Body of pancreas (tissue), 4 donors: ENCODE measurements around the gene ASB18. TPM values are rescaled to one million over a fixed set of nuclear protein-coding genes. Genes with fewer than 3 reads are reported as not detected.

Source experiments
- ATAC-seq: fragments of 150-250 bp; one replicate; pipeline ENCODE4 v1.9.1; 2016
- DNase-seq, 4 donors: peaks; one replicate each; pipeline ENCODE4 v3.0.0-alpha.2; 2019
- H3K27ac ChIP-seq, 4 donors: fragments of 200-600 bp; sonication (generic); 1 replicate in 3 of 4; 2 replicates in 1 of 4; pipeline versions ENCODE4 v1.5.1 to v1.6.1; 2016 to 2019; ENCODE audit warnings: mild to moderate bottlenecking in 1 of 4, mixed read lengths in 1 of 4, moderate library complexity in 1 of 4
- H3K27me3 ChIP-seq, 2 donors: fragments of 200-600 bp; sonication (generic); one replicate each; pipeline ENCODE4 v1.6.0; 2016; ENCODE audit warnings: mild to moderate bottlenecking in 1 of 2
- H3K36me3 ChIP-seq, 2 donors: fragments of 200-600 bp; sonication (generic); replicated peaks in 1 of 2; 2 replicates each; pipeline ENCODE4 v1.5.1; 2016; ENCODE audit warnings: low read depth in 2 of 2; ENCODE audit not compliant: insufficient read depth in 1 of 2
- H3K4me1 ChIP-seq: fragments of 200-600 bp; sonication (generic); one replicate; pipeline ENCODE4 v1.6.0; 2016
- H3K4me3 ChIP-seq, 2 donors: fragments of 200-600 bp; sonication (generic); 1 replicate in 1 of 2; 2 replicates in 1 of 2; pipeline ENCODE4 v1.5.1; 2016 to 2019
- H3K9me3 ChIP-seq, 3 donors: fragments of 200-600 bp; sonication (generic); 1 replicate in 2 of 3; 2 replicates in 1 of 3; pipeline ENCODE4 v1.5.1; 2016
- POLR2A ChIP-seq, 3 donors: fragments of 450-650 bp; IDR thresholded peaks; one replicate each; pipeline ENCODE4 v1.6.1; 2016; ENCODE audit warnings: antibody characterized with exemption in 3 of 3, mild to moderate bottlenecking in 2 of 3
- WGBS, 2 donors: methylation state at CpG; one replicate each; pipeline ENCODE4 v1.1.5; 2017; 5-methylcytosine and 5-hydroxymethylcytosine counted together
- intact Hi-C: fragments of 100-400 bp; cut with DNase I; formaldehyde crosslinking; loops from one replicate; pipeline ENCODE4 v1.15.1; 2023
- total RNA-seq, 2 donors: library from RNA; depleted of rRNA; stranded (reverse); fragments of >200 nt; gene quantifications; one replicate each; pipeline ENCODE4 v1.1.0, GENCODE V29; 2016
- TF ChIP-seq, protein P1 (sequence below), 7 experiments: fragments of 450-650 bp in 4 of 7; fragments of 200-600 bp in 3 of 7; sonication (generic) in 3 of 7; IDR thresholded peaks; one replicate each; pipeline ENCODE4 v1.5.1; 2016 to 2019; ENCODE audit warnings: antibody characterized with exemption in 7 of 7

The ASB18 gene
- total RNA-seq, 2 donors from 2014 or later, result not detected

DNA sequence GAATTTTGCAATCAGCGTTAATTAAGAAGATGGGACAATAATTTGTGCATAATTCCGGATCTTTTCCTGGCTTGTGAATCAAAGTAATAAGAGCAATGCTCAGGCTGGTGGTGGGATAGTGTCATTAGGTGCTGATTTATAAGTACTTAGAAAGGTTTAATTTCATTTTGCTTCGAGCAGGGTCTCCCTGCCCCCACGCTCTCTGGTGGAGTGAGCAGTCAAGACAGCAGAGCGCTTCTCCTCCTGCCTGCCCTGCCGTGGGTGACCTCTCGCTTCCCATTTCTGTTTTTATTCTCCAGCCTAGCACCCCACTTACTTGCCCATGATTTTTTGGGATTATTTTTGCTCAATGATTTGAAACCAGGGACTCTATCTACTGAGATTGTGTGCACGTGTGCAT is 7.1 kb downstream of the ASB18 start:
- intact Hi-C loops, result no loop called here
- H3K27ac ChIP-seq, result no peak overlapping the region
- no peak for DNase-seq
- H3K9me3 ChIP-seq, result no peaks in the 10 kb centered on the region
- TF ChIP-seq POLR2A (IDR thresholded peaks at IDR 0.05), result no peak
- TF ChIP-seq, protein P1, sequence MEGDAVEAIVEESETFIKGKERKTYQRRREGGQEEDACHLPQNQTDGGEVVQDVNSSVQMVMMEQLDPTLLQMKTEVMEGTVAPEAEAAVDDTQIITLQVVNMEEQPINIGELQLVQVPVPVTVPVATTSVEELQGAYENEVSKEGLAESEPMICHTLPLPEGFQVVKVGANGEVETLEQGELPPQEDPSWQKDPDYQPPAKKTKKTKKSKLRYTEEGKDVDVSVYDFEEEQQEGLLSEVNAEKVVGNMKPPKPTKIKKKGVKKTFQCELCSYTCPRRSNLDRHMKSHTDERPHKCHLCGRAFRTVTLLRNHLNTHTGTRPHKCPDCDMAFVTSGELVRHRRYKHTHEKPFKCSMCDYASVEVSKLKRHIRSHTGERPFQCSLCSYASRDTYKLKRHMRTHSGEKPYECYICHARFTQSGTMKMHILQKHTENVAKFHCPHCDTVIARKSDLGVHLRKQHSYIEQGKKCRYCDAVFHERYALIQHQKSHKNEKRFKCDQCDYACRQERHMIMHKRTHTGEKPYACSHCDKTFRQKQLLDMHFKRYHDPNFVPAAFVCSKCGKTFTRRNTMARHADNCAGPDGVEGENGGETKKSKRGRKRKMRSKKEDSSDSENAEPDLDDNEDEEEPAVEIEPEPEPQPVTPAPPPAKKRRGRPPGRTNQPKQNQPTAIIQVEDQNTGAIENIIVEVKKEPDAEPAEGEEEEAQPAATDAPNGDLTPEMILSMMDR (IDR thresholded peaks at IDR 0.05), result no peak
- H3K27me3 ChIP-seq, result no peaks in the 10 kb centered on the region
- no peak for ATAC-seq
- no peaks in the 10 kb centered on the region for H3K4me1 ChIP-seq
- 49 to 50% methylated on average over 8 of the region's 8 CpGs for WGBS, 2 donors
- H3K36me3 ChIP-seq, result no peaks in the 10 kb centered on the region
- H3K4me3 ChIP-seq, result no peak overlapping the region

GRCh38 chr2:236256366-236256985 is 7.7 kb downstream of the ASB18 start:
- 31 to 34% methylated on average over 8 of the region's 8 CpGs for WGBS, 2 donors
- Histone ChIP-seq H3K27ac (no peak overlapping the region), H3K4me1 (no peaks in the 10 kb centered on the region), H3K36me3 (no peaks in the 10 kb centered on the region), H3K4me3 (no peak overlapping the region), H3K27me3 (no peaks in the 10 kb centered on the region), H3K9me3 (no peaks in the 10 kb centered on the region)
- no peak for TF ChIP-seq POLR2A (IDR thresholded peaks at IDR 0.05)
- TF ChIP-seq, protein P1 (IDR thresholded peaks at IDR 0.05), result no peak
- intact Hi-C loops, result no loop called here
- DNase-seq, result no peak
- no peak for ATAC-seq

GRCh38 chr2:236254674-236255073 is 9.5 kb downstream of the ASB18 start:
- WGBS, 2 donors, result 68 to 72% methylated on average over 13 of the region's 13 CpGs
- Histone ChIP-seq H3K27ac (no peak overlapping the region), H3K27me3 (no peaks in the 10 kb centered on the region), H3K4me3 (no peak overlapping the region), H3K9me3 (no peaks in the 10 kb centered on the region), H3K36me3 (no peaks in the 10 kb centered on the region), H3K4me1 (peaks cover 5% of the 10 kb centered on the region)
- intact Hi-C loops, result no loop called here
- ATAC-seq (no peak), DNase-seq (no peak)
- TF ChIP-seq, protein P1 (IDR thresholded peaks at IDR 0.05), result no peak
- no peak for TF ChIP-seq POLR2A (IDR thresholded peaks at IDR 0.05)

- Histone ChIP-seq H3K4me1 (peaks cover 5% of the 10 kb centered on the region), H3K27me3 (no peaks in the 10 kb centered on the region), H3K27ac (no peak overlapping the region), H3K9me3 (no peaks in the 10 kb centered on the region), H3K4me3 (no peak overlapping the region), H3K36me3 (no peaks in the 10 kb centered on the region)
- intact Hi-C loops, result no loop called here
- ATAC-seq (no peak), DNase-seq (no peak)
- 60 to 78% methylated on average over 3 of the region's 3 CpGs for WGBS, 2 donors
- no peak for TF ChIP-seq POLR2A (IDR thresholded peaks at IDR 0.05)
- TF ChIP-seq, protein P1 (IDR thresholded peaks at IDR 0.05), result no peak
Measured at GRCh38 chr2:236254001-236254400, 10.2 kb downstream of the ASB18 start.

GRCh38 chr2:236252602-236253001 is 11.6 kb downstream of the ASB18 start:
- H3K9me3 ChIP-seq, result no peaks in the 10 kb centered on the region
- intact Hi-C loops, result no loop called here
- 61% methylated on average over 3 of the region's 3 CpGs; no CpG with 5 or more reads in 1 of the 2 donors for WGBS, 2 donors

More at GRCh38 chr2:236252602-236253001, 11.6 kb downstream of the ASB18 start:
- TF ChIP-seq, protein P1 (IDR thresholded peaks at IDR 0.05), result no peak
- no peak for TF ChIP-seq POLR2A (IDR thresholded peaks at IDR 0.05)
- DNase-seq, result no peak
- ATAC-seq, result no peak
- no peaks in the 10 kb centered on the region for H3K27me3 ChIP-seq
- H3K27ac ChIP-seq, result no peak overlapping the region
- no peaks in the 10 kb centered on the region for H3K36me3 ChIP-seq
- no peak overlapping the region for H3K4me3 ChIP-seq
- peaks cover 5% of the 10 kb centered on the region for H3K4me1 ChIP-seq
